ENCODE results near the gene OR9Q1.

OR9Q1 gene

DNA sequence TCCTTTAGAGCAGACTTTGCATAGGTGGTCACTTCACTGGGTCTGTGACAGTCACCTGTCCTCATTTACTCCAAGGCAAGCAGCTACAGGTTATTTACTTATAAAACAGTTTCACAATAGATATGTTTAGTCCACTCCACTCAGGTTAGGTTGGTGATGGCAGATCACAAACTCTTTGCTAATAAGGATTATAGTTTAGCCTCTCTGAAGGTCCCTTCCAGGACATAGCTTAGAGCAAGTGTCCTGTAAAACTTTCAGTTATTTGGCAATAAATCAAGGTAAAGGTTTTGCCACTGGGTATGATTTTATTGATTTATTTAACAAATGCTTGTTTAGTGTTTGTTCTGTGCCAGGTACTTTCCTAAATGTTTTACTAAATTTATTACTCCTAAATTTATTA is 15.9 kb downstream of the OR9Q1 start:
- no peak for DNase-seq

DNA sequence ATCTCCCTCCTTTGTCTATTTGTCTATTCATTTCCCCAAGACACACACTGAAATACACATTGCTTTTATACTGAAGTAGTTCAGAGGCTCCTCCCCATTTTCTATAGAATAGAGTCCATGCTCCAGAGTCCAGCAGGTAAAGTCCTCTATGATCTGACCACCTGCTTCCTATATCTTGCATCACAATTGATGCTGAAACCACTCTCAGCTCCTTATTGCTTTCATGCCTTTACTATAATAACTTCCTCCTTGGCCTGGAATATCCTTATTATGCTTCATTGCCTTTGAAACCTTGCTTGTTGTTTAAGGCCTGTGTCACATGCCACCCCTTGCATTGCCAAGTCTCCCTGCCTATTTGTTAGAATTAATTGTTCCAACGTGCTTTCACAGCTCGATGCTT is 19.7 kb downstream of the OR9Q1 start:
- no peak for DNase-seq

DNA sequence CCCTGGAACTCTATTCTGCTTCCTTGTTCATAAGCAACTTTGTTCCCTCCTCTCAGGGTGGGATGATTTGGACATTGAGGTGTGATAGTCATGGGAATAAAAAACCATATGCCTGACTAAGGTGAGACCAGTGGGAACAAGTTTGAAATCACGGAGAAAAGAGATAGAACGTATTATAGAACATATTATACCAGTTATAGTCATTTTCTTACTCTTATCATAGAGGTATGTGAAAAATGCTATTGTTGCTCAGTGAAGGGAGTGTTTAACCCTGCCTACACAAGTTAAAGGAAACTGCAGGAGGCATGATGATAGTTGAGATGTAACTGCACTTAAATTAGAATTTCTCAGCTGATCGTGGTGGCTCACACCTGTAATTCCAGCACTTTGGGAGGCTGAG is 22.6 kb downstream of the OR9Q1 start:
- no peak for DNase-seq

DNA sequence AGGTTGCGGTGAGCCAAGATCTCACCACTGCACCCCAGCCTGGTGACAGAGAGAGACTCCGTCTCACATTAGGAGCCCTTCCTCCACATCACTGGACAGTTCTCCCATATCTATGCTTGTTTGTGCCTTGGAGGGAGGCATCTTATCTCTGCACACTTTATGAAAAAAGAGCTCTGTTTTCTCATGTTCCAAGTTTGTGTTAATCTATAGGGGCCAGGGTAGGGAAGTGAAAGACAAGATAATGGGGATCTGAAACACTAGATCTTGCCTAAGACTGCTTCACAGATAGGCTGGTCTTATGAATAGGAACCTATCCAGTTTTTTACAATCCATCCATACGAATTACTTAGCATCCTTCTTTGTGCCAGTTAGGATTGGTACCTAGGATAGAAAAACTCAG is 24.1 kb downstream of the OR9Q1 start:
- no peak for DNase-seq

DNA sequence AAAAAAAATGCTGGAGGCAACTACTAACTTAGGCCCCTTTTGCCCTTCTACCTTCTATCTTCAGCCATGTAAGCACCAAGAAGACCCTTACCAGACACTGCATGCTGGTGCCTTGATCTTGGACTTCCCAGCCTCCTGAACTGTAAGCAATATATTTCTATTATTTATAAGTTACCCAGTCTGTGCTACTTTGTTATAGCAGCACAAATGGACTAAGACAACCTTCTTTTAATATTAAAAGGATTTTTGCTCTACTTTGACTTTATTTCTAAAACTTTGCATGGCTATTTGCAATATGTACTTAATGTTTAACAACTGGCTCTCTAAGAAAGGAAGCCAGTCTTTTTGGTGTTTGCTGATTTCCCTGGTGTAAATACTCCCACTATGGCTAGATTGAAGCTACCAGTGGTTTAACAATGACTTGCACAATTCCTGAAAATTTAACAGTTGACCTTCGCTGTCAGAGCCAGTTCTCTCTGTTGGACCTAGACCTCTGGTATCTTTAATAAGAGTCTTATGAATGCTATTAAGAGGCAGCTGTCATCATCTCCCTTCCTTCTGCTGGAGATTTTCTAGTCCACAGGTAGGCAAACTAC is 32.2 kb downstream of the OR9Q1 start:
- no peak for DNase-seq

- no peak for DNase-seq
These were observed 33.8 kb downstream of the OR9Q1 start for GRCh38 chr11:58057481-58057880.

DNA sequence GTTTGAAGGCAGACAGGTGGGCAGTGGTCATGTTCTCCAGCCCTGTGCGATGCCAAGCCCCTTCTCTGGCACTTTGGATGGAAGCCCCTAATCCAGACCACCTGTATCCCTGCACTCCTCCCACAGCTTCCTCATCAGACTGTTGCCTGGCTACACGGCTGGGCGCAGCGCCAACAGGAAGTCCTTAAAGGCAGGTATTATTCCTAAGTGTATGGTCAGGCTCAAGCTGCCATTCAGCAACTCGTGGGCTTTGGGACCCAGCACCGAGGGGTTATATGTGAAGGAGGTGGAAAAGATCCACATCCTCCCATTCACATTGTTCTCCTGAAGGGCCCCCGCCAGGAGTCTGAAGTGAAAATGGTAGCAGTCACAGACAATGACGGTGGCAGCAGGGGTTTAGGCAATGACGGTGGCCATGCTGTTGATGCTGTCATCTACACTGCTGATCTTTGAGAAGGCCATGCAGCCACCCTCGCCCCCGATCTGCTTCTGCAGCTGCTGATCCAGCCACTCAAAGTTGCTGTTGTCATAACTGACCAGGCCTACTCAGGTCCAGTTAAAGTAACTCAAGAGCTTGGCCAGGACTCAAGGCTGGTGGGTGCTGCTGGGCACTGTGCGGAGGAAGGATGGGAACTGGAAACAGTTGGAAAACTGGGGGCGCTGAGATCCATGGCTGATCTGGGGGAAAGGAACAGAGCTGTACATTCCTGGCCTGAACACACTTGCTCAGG is 34.8 kb downstream of the OR9Q1 start:
- no peak for DNase-seq

- no peak for DNase-seq
These were observed 35.3 kb downstream of the OR9Q1 start for GRCh38 chr11:58059007-58059350.

DNA sequence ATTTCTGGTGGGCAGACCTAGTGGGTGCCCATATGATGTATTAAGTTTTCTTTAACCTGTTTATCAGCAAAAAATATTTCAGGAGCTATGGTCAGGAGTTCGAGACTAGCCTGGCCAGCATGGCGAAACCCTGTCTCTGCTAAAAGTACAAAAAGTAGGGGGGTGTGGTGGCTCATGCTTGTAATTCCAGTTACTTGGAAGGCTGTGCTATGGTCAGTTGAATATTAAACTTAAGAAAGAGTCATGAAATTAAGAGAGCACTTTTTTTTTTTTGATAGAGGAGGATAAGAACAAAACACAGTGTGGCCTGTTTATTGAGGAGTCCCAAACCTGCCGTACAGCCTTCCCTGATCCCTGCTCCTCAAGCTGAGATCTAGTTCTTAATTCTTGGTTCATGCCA is 36.9 kb downstream of the OR9Q1 start:
- DNase-seq, result no peak

DNA sequence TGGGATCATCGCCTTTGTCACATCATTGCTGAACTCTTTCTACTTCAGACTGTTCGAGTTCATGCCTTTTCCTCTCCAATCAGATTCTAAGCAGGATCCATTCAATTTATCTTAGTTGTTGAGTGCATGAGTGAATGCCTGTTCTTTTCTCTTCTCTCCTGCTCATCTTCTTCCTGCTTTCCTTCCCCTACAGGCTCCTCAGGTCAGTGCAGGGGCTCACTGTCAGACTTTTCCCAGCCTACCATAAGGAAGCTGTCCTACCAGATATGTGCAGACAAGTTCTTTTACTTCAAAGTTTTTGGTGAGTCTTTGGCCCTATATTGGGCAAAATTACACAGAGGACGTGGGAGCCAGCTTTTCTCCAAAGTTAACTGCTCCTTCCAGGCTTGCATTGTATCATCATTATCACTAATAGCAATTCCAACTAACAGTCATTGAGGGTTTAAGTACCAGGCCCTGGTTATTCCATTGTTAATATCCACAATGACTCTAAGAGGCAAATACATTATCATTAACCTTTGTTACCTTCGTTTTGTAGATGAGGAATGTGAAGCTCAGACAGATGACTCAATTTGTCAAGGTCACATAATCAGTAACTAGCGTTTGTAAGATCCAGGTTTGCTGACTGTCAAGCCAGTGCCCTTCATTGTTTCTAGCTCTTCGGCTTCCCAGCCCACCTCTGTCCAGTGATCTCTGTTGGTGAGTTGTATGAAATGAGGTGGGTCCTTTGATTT is 37.4 kb downstream of the OR9Q1 start:
- no peak for DNase-seq

GRCh38 chr11:58061813-58062212 is 38.1 kb downstream of the OR9Q1 start:
- no peak for DNase-seq

DNA sequence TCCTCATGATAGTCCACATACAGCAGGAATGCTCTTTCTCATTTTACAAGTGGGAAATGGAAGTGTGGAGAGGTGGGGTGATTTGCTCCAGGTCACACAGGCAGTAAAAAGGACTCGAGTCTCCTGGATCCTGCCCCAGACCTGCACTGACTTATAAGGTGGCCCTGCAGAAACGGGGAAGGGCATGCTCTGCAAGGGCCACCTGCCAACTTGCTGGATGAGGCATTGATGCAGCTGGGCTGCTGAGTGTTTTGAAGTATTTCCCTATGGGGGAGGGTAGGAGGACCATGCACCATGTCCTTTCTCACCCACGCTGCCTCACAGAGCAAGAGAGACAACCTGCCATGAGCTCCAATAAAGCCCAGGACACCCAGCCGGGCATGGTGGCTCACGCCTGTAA is 44.0 kb downstream of the OR9Q1 start:
- no peak for DNase-seq

GRCh38 chr11:58068655-58069054 is 45.0 kb downstream of the OR9Q1 start:
- no peak for DNase-seq

- no peak for DNase-seq
These were observed 46.9 kb downstream of the OR9Q1 start for GRCh38 chr11:58070585-58070984.

DNA sequence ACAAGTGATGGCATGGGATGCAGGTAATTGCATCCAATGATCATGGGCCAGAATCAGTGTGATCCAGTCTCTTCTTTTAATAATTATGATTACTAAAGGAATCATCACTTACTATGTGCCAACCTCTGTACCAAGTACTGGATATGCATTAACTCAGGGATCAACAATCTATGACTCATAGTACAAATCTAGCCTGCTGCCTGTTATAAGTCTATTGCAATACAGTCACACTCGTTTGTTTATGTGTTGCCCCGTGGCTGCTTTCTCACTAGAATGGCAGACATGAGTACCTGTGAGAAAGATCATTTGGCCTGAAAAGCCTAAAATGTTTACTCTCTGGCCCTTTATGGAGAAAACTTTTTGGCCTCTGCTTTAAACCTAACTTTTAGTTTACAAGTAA is 52.1 kb downstream of the OR9Q1 start:
- no peak for DNase-seq

DNA sequence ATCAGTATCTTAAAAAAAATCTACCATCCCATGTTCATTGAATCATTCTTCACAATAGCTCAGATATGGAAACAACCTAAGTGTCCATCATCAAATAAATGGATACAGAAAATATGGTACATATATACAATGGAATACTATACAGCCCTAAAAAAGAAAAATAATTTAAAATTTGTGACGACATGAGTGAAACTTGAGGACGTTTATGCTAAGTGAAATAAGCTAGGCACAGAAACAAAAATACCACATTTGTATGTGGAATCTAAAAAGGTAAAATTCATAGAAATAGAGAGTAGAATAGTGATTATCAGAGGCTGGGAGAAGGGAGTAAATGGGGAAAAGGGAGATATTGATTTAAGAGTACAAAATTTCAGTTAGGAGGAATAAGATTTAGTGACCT is 62.8 kb downstream of the OR9Q1 start:
- DNase-seq, result no peak

DNA sequence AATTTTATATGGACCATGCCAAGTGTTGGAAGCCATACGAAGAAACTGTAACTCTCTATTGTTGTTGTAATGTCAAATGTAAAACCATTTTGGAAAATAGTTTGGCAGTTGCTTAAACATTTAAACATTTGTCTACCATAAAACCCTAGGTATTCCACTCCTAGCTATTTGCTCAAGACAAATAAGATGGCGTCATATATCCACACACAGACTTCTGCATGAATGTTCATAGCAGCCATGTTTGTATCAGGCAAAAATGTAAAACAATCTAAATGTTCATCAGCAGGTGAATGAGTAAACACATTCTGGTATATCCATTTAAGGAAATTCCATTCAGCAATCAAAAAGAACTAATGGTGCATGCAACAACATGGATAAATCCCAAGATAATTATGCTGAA is 73.8 kb downstream of the OR9Q1 start:
- no peak for DNase-seq

GRCh38 chr11:58121096-58121495 is 97.4 kb downstream of the OR9Q1 start:
- no peak for DNase-seq

DNA sequence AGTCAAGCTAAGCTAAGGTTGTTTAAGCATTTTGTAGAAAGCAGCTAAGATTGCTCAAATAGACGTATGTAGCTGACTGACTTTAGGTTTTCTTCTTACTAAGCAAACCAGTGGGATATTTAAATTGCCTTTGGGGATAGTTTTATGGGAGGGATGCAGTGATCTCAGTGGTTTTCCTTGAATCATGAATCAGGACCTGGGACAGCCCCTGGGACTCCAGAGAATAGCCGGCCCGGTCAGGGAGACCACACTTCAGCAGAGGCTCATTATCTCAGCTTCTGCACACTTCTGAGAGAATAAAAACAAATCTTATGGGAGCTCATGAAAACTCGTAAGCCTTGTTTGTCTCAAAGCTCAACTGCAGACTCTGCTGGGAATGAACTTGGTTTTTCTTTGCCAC is 101.8 kb downstream of the OR9Q1 start, which contains the start of gene OR9I1:
Gene OR9I1 (minus strand): TSS at position 62 of the 400 bp plus-strand sequence. CDS start 6,086 bp downstream, outside the sequence.
- DNase-seq, result no peak

GRCh38 chr11:58127350-58127749 is 103.7 kb downstream of the OR9Q1 start:
- no peak for DNase-seq

DNA sequence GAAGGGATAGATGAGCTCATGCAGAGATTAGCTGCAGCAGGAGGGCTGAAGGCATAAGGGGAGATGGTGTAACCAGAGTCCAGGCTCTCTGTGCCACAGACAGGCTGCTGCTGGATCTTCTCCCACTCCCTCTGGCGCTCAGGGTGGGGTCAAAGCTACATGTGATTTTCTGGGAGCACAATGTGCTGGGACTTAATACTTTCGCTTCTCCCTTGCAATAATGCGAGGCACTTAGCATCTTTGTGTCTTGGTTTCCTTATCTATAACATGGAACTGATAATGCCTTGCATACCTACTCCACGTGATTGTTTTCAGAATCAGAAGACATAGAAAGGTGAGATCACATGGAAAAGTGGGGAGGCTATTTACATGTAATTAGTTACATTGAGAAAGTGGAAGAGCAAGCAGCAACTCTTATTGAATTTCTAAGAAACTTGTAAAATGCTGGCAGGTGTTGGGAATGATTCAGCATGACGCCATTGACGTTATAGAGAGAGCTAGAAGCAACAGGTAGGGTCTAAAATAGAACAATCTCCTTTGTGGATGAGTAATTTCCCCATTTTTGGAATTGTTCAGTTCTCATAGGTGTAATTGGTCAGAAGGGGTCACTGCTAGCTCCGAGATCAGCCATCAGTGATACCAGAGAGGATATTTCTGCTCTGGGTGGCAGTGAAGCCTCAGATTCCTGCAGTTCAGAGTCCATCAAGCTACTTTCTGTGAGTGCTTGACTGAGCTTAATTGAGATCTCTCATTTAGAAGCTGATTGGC is 109.8 kb downstream of the OR9Q1 start:
- no peak for DNase-seq

DNA sequence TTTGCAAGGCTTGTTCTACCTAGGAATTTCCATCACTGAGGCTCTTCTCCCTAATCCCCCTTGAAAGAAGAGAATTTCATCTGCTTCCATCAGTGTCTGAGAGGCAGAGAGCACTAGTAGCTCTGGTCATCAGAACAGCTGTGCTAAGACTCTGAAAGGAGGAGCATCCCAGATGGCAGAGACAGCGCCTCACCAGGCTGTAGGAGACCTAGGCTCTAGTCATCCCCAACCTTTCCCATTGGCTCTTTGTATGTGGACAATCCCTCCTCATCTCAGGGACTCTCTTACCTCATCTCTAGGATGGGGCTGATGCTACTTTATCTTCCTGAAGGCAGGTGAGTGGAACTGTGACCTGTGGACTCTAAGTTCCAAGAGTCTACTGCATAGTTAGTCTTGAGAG is 110.5 kb downstream of the OR9Q1 start:
- no peak for DNase-seq

DNA sequence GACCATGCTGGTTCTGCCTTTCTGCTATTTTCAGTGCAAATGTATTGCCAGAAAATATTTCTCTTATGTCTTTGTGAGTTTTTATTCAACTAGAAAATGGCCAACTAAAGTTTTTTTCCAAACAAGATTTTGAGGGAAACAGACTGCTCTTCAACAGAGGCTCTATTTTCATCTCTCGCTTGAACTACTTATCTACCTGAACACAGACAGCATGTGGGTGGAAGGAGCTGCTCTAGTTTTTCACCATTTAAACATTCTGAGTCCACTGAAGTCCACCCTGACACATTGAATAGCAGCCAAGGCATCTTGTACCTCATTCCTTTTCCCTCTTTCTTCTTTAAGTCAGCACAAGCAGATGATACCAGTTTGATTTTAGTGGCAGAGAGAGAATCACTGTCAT is 111.5 kb downstream of the OR9Q1 start:
- DNase-seq, result no peak

- no peak for DNase-seq
These were observed 119.1 kb downstream of the OR9Q1 start for GRCh38 chr11:58142761-58143160.

All from activated naive CD4-positive, alpha-beta T cell (primary cell).